Measurements from ENCODE around the gene ITLN2.
"Not testable (repeated sequence)": the region's sequence is repeated elsewhere in the genome, so short reads cannot be mapped to it uniquely, and the experiment has no call there.

The ITLN2 gene

GRCh38 chr1:160904783-160905616 is 49.6 kb downstream of the ITLN2 start:
- no peak for DNase-seq

GRCh38 chr1:160902251-160902650 is 52.4 kb downstream of the ITLN2 start:
- DNase-seq, result not testable (repeated sequence)

GRCh38 chr1:160901768-160902167 is 52.8 kb downstream of the ITLN2 start:
- DNase-seq, result no peak

GRCh38 chr1:160900683-160901082 is 53.9 kb downstream of the ITLN2 start:
- not testable (repeated sequence) for DNase-seq
